GM12878 (cell line): ENCODE measurements around the gene SPOCK1. TPM values are rescaled to one million over a fixed set of nuclear protein-coding genes. Genes with fewer than 3 reads are reported as not detected.

Source experiments
- ATAC-seq: fragments of 200-7000 bp; cut with Tn5 transposase; 3 replicates; pipeline ENCODE4 v1.9.1; 2020; ENCODE audit warnings: mild to moderate bottlenecking, moderate library complexity
- BruUV-seq: library from RNA; stranded (reverse); fragments of 400-500 nt; replicated peaks from 2 replicates; lab custom pipeline; 2021; lab: Mats Ljungman, UMichigan
- CTCF ChIA-PET: fragments of 300-600 bp; sonication (Branson Sonifier 250); formaldehyde crosslinking; extraction: SDS; loops from one replicate; lab custom pipeline; 2021; ENCODE audit warnings: inconsistent platforms; lab: Yijun Ruan, JAX
- POLR2A ChIA-PET: fragments of 350-600 bp; formaldehyde crosslinking; extraction: SDS; loops from one replicate; lab custom pipeline; 2021; ENCODE audit warnings: inconsistent platforms; lab: Charles Lee
- RAD21 ChIA-PET: fragments of 300-600 bp; sonication (Branson Sonifier 250); formaldehyde crosslinking; loops from one replicate; lab custom pipeline; 2023; ENCODE audit warnings: antibody characterized with exemption; ENCODE audit not compliant: unreplicated experiment; lab: Charles Lee
- SMC1A ChIA-PET: fragments of 300-600 bp; sonication (Branson Sonifier 250); formaldehyde crosslinking; loops from one replicate; lab custom pipeline; 2023; ENCODE audit not compliant: unreplicated experiment, uncharacterized antibody; lab: Charles Lee
- DNase-seq: peaks from one replicate; pipeline ENCODE4 v3.0.0-alpha.2; 2011; ENCODE audit warnings: low read depth, low spot score
- FAIRE-seq: peaks from 3 replicates; lab custom pipeline; 2011; peaks lifted over from hg19 to GRCh38; lab: Jason Lieb, UNC
- H2AFZ ChIP-seq: 2 replicates; pipeline ENCODE4 v1.6.0; 2011; ENCODE audit warnings: low read depth, low read length, control low read depth; ENCODE audit not compliant: control insufficient read depth
- H3K27ac ChIP-seq: 2 replicates; pipeline ENCODE4 v1.5.1; 2011; ENCODE audit warnings: control low read depth; ENCODE audit not compliant: control insufficient read depth, insufficient read depth
- H3K27me3 ChIP-seq, 2 experiments: replicated peaks in 1 of 2; 2 replicates each; pipeline versions ENCODE4 v1.6.0 to v1.6.1; 2011; ENCODE audit warnings: low read length in 1 of 2; ENCODE audit not compliant: control insufficient read depth in 2 of 2, insufficient read depth in 2 of 2
- H3K36me3 ChIP-seq, 2 experiments: 2 replicates each; pipeline ENCODE4 v1.5.1; 2011; ENCODE audit warnings: low read length in 1 of 2; ENCODE audit not compliant: control insufficient read depth in 2 of 2, insufficient read depth in 2 of 2
- H3K4me1 ChIP-seq: 2 replicates; pipeline ENCODE4 v1.6.1; 2011; ENCODE audit warnings: mild to moderate bottlenecking, low read length, moderate library complexity, mixed read lengths; ENCODE audit not compliant: control insufficient read depth, insufficient read depth
- H3K4me2 ChIP-seq: 2 replicates; pipeline ENCODE4 v1.6.0; 2011; ENCODE audit warnings: control low read depth; ENCODE audit not compliant: control insufficient read depth, insufficient read depth
- H3K4me3 ChIP-seq: fragments of 200-600 bp; sonication (generic); 2 replicates; pipeline ENCODE4 v1.5.1; 2016
- H3K79me2 ChIP-seq: 2 replicates; pipeline ENCODE4 v1.6.0; 2011; ENCODE audit warnings: low read length; ENCODE audit not compliant: control insufficient read depth, insufficient read depth
- H3K9ac ChIP-seq: 2 replicates; pipeline ENCODE4 v1.8.0; 2011; ENCODE audit warnings: low read length, control low read depth, mixed read lengths; ENCODE audit not compliant: control insufficient read depth, insufficient read depth
- H3K9me3 ChIP-seq: replicated peaks from 3 replicates; pipeline ENCODE4 v1.5.1; 2011; ENCODE audit warnings: mild to moderate bottlenecking, low read length; ENCODE audit not compliant: control insufficient read depth, insufficient read depth
- H4K20me1 ChIP-seq: 2 replicates; pipeline ENCODE4 v1.6.0; 2011; ENCODE audit not compliant: control insufficient read depth, insufficient read depth
- BHLHE40 ChIP-seq, 2 experiments: fragments of 450-650 bp in 1 of 2; IDR thresholded peaks; 2 replicates each; pipeline ENCODE4 v1.6.1; 2011 to 2017; ENCODE audit warnings: low read depth in 2 of 2, borderline replicate concordance in 1 of 2, improper control_type of control experiment in 1 of 2, low read length in 1 of 2, mild to moderate bottlenecking in 1 of 2
- CBFB ChIP-seq: IDR thresholded peaks from 2 replicates; pipeline ENCODE4 v1.6.1; 2016; ENCODE audit warnings: antibody characterized with exemption, low read depth
- CEBPB ChIP-seq, 2 experiments: fragments of 150-350 bp in 1 of 2; IDR thresholded peaks; 2 replicates each; pipeline ENCODE4 v1.6.1; 2012 to 2014; ENCODE audit warnings: low read depth in 2 of 2, low read length in 2 of 2, borderline replicate concordance in 1 of 2, inconsistent platforms in 1 of 2
- E4F1 ChIP-seq: fragments of 450-650 bp; IDR thresholded peaks from 2 replicates; pipeline ENCODE4 v1.6.1; 2018; ENCODE audit warnings: borderline replicate concordance, mild to moderate bottlenecking; ENCODE audit not compliant: partially characterized antibody
- ELK1 ChIP-seq: IDR thresholded peaks from 2 replicates; pipeline ENCODE4 v1.6.1; 2012; ENCODE audit warnings: low read depth, low read length, improper control_type of control experiment
- HDAC6 ChIP-seq: fragments of 200-600 bp; sonication (generic); IDR thresholded peaks from one replicate; pipeline ENCODE4 v1.8.0; 2017; ENCODE audit warnings: antibody characterized with exemption; ENCODE audit not compliant: unreplicated experiment
- JUNB ChIP-seq: IDR thresholded peaks from 2 replicates; pipeline ENCODE4 v1.6.1; 2016; ENCODE audit warnings: antibody characterized with exemption, mild to moderate bottlenecking
- NKRF ChIP-seq: fragments of 450-650 bp; conservative IDR thresholded peaks from 2 replicates; pipeline ENCODE4 v1.6.1; 2017; ENCODE audit warnings: mild to moderate bottlenecking, moderate library complexity
- POLR2AphosphoS2 ChIP-seq: IDR thresholded peaks from 2 replicates; pipeline ENCODE4 v1.6.1; 2011; ENCODE audit warnings: low read depth, mild to moderate bottlenecking, low read length, improper control_type of control experiment, moderate library complexity
- TARDBP ChIP-seq: IDR thresholded peaks from 2 replicates; pipeline ENCODE4 v1.6.1; 2016; ENCODE audit warnings: borderline replicate concordance
- ZBED1 ChIP-seq: IDR thresholded peaks from 2 replicates; pipeline ENCODE4 v1.6.1; 2016; ENCODE audit warnings: borderline replicate concordance
- WGBS: methylation state at CpG from one replicate; pipeline ENCODE4 v1.1.6; 2016; ENCODE audit warnings: low lambda C conversion rate; ENCODE audit not compliant: insufficient replicate concordance, insufficient coverage; ENCODE audit errors: missing lambda C conversion rate; 5-methylcytosine and 5-hydroxymethylcytosine counted together
- in situ Hi-C: fragments of 300-500 bp; cut with MboI; formaldehyde crosslinking; loops from 9 replicates; pipeline ENCODE4 v1.14.3; 2018; ENCODE audit warnings: mixed read lengths
- intact Hi-C: fragments of 100-400 bp; cut with micrococcal nuclease; formaldehyde crosslinking; loops from one replicate; pipeline ENCODE4 v1.14.2; 2022; ENCODE audit not compliant: unreplicated experiment
- polyA plus RNA-seq, 11 experiments: library from polyadenylated mRNA; depleted of rRNA in 4 of 11; unstranded in 6 of 11; stranded (reverse) in 5 of 11; fragments of >200 nt; fragmentation: Nextera tagmentation in 4 of 11; fragmentation: Illumina TruSeq in 1 of 11; extraction: Ambion mirVana in 4 of 11; extraction: Trizol in 1 of 11; gene quantifications; 1 replicate in 1 of 11; 2 replicates in 10 of 11; pipeline versions ENCODE4 v1.2.1 to v1.2.3, GENCODE V29; 2011 to 2016; ENCODE audit warnings: inconsistent platforms in 2 of 11, missing spikeins in 2 of 11, low read depth in 1 of 11
- total RNA-seq, 4 experiments: library from RNA; depleted of rRNA in 3 of 4; stranded (reverse); fragments of >200 nt in 3 of 4; fragmentation: Illumina TruSeq in 1 of 4; extraction: Trizol in 1 of 4; gene quantifications; 2 replicates each; pipeline versions ENCODE4 v1.2.1 to v1.2.3, GENCODE V29; 2013 to 2021

Gene SPOCK1
- total and polyA plus RNA-seq, 10 of the 15 experiments (the other 5 are each of a cell fraction or from before 2014, with no cell fraction given), result 0.06 to 0.68 (median 0.25) TPM; not detected in 3

GRCh38 chr5:137272831-137273230, 226.3 kb downstream of the SPOCK1 start (continued):
- TF ChIP-seq CBFB, result no peak
- TF ChIP-seq CEBPB (IDR thresholded peaks at IDR 0.05; ENCODE audit: borderline replicate concordance in 1 of 2, low read depth in 2 of 2, low read length in 2 of 2), result no peak
- no peak for TF ChIP-seq ZBED1
- no peak for TF ChIP-seq POLR2AphosphoS2

- H4K20me1 ChIP-seq, result no peaks in the 10 kb centered on the region
- DNase-seq (no peak), ATAC-seq (no peak), FAIRE-seq (no peak)
- no peak overlapping the region for H3K27ac ChIP-seq
- in situ Hi-C loops (no loop called here), intact Hi-C loops (no loop called here)
- no peaks in the 10 kb centered on the region for H3K79me2 ChIP-seq
- no peak overlapping the region for H2AFZ ChIP-seq
- ChIA-PET RAD21 (no interaction called here), POLR2A (no interaction called here), SMC1A (no interaction called here), CTCF (no interaction called here)
- H3K9ac ChIP-seq, result no peak overlapping the region
- no TSS peak for BruUV-seq
- no peak overlapping the region for H3K4me2 ChIP-seq
- no peak overlapping the region for H3K4me3 ChIP-seq
- 17% methylated on average over 2 of the region's 2 CpGs for WGBS
- H3K9me3 ChIP-seq, result no peaks in the 10 kb centered on the region
- H3K36me3 ChIP-seq, result no peaks in the 10 kb centered on the region
- no peaks in the 10 kb centered on the region for H3K4me1 ChIP-seq
- H3K27me3 ChIP-seq, result no peaks in the 10 kb centered on the region
- TF ChIP-seq BHLHE40 (IDR thresholded peaks at IDR 0.05; ENCODE audit: borderline replicate concordance in 1 of 2, low read depth in 2 of 2, low read length in 1 of 2), result no peak
- no peak for TF ChIP-seq JUNB
- no peak for TF ChIP-seq TARDBP
- TF ChIP-seq E4F1, result no peak
- TF ChIP-seq NKRF, result no peak
- TF ChIP-seq ELK1, result no peak
- no peak for TF ChIP-seq HDAC6
These were observed 229.2 kb downstream of the SPOCK1 start for GRCh38 chr5:137269946-137270345.
